ENCODE data around the gene GOLGA3. TPM values are rescaled to one million over a fixed set of nuclear protein-coding genes. Genes with fewer than 3 reads are reported as not detected.

The GOLGA3 gene
- total RNA-seq, 1 donor, result 104 TPM

- H3K4me3 ChIP-seq (ENCODE audit: low read depth, low read length), result no peak overlapping the region
- TF ChIP-seq CTCF (IDR thresholded peaks at IDR 0.05; ENCODE audit: insufficient read depth, low read length), result no peak
- DNase-seq (ENCODE audit: low read depth), result no peak
Measured at GRCh38 chr12:132835076-132836025, 6.7 kb upstream of the GOLGA3 start.

DNA sequence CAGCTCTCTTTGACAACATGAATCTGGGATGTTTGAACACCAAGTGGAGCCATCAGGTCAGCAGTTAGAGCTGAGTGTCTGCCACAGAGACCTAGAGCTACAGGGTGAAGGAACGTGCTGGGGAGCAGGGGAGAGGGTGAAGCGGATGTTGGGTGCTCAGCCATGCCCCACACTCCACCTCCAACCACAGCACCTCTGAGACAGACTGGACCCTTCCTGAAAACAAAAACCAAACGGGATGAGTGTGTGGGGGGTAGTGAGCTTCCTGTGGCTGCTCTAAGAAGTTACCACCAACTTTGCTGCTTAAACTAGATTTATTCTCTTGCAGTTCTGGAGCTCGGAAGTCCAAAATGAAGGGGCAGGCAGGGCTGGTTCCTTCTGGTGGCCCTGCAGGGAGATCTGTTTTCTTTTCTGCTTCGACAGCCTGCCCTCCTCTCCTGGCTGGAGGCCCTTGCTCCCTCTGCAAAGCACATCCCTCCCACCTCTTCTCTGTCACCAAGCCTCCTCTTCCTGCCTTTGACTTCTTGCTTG is 5.6 kb upstream of the GOLGA3 start:
- no peak for TF ChIP-seq CTCF (IDR thresholded peaks at IDR 0.05; ENCODE audit: insufficient read depth, low read length)
- H3K4me3 ChIP-seq (ENCODE audit: low read depth, low read length), result no peak overlapping the region
- DNase-seq (ENCODE audit: low read depth), result no peak

GRCh38 chr12:132833341-132833740 is 4.7 kb upstream of the GOLGA3 start:
- no peak for DNase-seq (ENCODE audit: low read depth)
- no peak for TF ChIP-seq CTCF (IDR thresholded peaks at IDR 0.05; ENCODE audit: insufficient read depth, low read length)
- H3K4me3 ChIP-seq (ENCODE audit: low read depth, low read length), result no peak overlapping the region

DNA sequence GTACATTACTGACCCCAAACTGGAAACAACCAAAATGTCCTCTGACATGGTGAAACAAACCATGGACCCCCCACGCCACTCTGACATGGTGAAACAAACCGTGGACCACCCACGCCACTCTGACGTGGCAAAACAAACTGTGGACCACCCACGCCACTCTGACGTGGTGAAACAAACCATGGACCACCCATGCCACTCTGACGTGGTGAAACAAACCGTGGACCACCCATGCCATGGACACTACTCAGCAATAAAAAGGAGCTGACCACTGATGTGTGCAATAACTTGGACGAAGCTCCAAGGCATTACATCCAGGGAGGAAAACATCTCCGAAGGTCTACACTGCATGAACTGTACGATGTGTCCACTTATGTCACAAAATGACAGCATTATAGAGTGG is 3.1 kb upstream of the GOLGA3 start:
- no peak for DNase-seq (ENCODE audit: low read depth)
- no peak for TF ChIP-seq CTCF (IDR thresholded peaks at IDR 0.05; ENCODE audit: insufficient read depth, low read length)
- no peak overlapping the region for H3K4me3 ChIP-seq (ENCODE audit: low read depth, low read length)

DNA sequence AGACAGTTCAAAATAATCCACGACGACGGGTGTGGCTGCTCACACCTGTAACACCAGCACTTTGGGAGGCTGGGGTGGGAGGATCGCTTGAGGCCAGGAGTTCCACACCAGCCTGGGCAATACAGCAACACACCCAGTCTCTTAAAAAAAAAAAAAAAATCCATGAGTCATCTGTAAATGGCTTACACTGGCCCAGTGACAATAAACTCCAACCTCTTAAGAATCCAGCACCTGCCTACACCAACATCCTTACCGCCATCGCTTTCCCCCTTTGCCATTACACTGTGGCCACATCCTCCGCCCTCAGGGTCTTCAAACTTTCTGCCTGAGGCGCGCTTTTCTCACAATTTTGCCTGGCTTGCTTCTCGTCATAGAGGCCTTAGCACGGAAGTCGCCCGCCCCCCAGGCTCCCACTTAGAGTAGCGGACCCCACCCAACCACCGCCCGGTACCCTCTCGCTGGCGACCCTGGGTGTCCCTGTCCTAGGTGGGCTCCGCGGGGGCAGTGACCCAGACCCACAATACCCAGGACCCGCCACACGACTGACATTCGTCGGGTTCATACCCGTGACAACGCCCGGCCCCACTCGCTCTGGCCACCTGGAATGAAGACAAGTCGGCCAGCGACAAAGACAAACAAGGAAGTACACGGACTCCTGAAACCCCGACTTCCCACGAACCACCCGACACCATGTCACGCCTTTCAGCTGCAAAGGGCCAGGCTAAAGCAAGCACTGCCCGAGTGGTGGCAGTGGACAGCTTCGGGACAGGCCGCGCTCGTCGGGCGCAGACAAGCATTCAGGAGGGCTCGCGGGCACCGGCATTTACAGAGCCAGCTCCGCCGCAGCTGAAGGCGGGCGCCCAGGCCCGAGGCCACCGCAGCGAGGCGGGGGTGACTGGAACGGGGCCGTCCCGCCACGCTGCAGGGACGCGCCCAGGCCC is 636 bp downstream of the GOLGA3 start:
- peak overlapping the region; percentile 99 for H3K4me3 ChIP-seq (ENCODE audit: low read depth, low read length)
- no peak for TF ChIP-seq CTCF (IDR thresholded peaks at IDR 0.05; ENCODE audit: insufficient read depth, low read length)
- DNase-seq (ENCODE audit: low read depth), result peak; percentile 83

DNA sequence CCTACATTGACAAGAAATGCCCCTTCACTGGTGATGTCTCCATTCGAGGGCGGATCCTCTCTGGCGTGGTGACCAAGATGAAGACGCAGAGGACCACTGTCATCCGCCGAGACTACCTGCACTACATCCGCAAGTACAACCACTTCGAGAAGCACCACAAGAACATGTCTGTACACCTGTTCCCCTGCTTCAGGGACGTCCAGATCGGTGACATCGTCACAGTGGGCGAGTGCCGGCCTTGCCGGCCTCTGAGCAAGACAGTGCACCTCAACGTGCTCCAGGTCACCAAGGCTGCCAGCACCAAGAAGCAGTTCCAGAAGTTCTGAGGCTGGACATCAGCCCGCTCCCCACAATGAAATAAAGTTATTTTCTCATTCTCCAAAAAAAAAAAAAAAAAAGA is 2.8 kb downstream of the GOLGA3 start:
- TF ChIP-seq CTCF (IDR thresholded peaks at IDR 0.05; ENCODE audit: insufficient read depth, low read length), result no peak
- H3K4me3 ChIP-seq (ENCODE audit: low read depth, low read length), result no peak overlapping the region
- DNase-seq (ENCODE audit: low read depth), result no peak

Measured in fibroblast of the aortic adventitia (primary cell).